GM10248 (cell line): ENCODE results near the gene ATP6V1D.

Experiments used
- CTCF ChIA-PET: fragments of 300-600 bp; sonication (Branson Sonifier 250); formaldehyde crosslinking; extraction: SDS; loops from one replicate; lab custom pipeline; 2021; ENCODE audit warnings: antibody characterized with exemption; lab: Yijun Ruan, JAX
- POLR2A ChIA-PET: fragments of 350-650 bp; sonication (Branson Sonifier 250); formaldehyde crosslinking; extraction: SDS; loops from one replicate; lab custom pipeline; 2020; ENCODE audit warnings: antibody characterized with exemption; lab: Yijun Ruan, JAX
- DNase-seq: peaks from one replicate; pipeline ENCODE4 v3.0.0; 2012; ENCODE audit errors: extremely low spot score
- CTCF ChIP-seq: IDR thresholded peaks from 2 replicates; pipeline ENCODE4 v1.5.1; 2012; ENCODE audit warnings: mild to moderate bottlenecking, low read depth; ENCODE audit errors: extremely low read depth, missing control alignments, control extremely low read depth

ATP6V1D gene

GRCh38 chr14:67372833-67373232 lies 13.2 kb upstream of the ATP6V1D start:
- ChIA-PET POLR2A (no interaction called here), CTCF (interaction anchor here (1.7 kb wide), 1 partner anchor 13 kb away, joined by 5 read pairs; the partner anchor contains the start of genes ATP6V1D and EIF2S1)
- no peak for DNase-seq
- no peak for TF ChIP-seq CTCF

- ChIA-PET POLR2A (no interaction called here), CTCF (interaction anchor here (1.1 to 1.7 kb wide), 2 partner anchors 11 to 12 kb away, joined by 5 to 6 read pairs; partner anchors contain the start of genes ATP6V1D and EIF2S1)
- TF ChIP-seq CTCF: no peak
- no peak for DNase-seq
These were observed 11.9 kb upstream of the ATP6V1D start for GRCh38 chr14:67371247-67372148.

DNA sequence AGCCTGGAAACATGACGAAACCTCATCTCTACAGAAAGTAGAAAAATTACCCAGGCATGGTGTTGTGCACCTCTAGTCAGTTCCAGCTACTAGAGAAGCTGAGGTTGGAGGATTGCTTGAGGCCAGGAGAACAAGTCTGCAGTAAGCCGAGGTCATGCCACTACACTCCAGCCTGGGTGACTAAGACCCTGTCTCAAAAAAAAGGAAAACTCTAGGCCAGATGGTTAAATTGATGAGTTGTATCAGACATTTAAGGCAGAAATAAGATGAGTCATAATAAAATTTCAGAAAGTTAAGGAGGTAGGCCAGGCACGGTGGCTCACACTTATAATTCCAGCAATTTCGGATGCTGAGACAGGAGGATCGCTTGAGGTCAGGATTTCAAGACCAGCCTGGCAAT lies 11.2 kb upstream of the ATP6V1D start:
- ChIA-PET CTCF (interaction anchor here (1.1 kb wide), 1 partner anchor 11 kb away, joined by 6 read pairs; the partner anchor contains the start of genes ATP6V1D and EIF2S1), POLR2A (no interaction called here)
- no peak for DNase-seq
- no peak for TF ChIP-seq CTCF

- POLR2A ChIA-PET: no interaction called here
- CTCF ChIA-PET: no interaction called here
- no peak for DNase-seq
- no peak for TF ChIP-seq CTCF
These were observed 5.9 kb upstream of the ATP6V1D start for GRCh38 chr14:67365476-67365875.

- ChIA-PET CTCF (interaction anchor here (0.9 to 2.3 kb wide), 32 partner anchors 9 to 1001 kb away, joined by 3 to 15 read pairs (median 4); partner anchors contain the start of genes GPHN and PALS1), POLR2A (interaction anchor here (1.2 kb wide), 1 partner anchor 9 kb away, joined by 7 read pairs; no protein-coding TSS in a partner anchor)
- DNase-seq: no peak
- no peak for TF ChIP-seq CTCF
These were observed 1.0 kb upstream of the ATP6V1D start for GRCh38 chr14:67360470-67361206.

DNA sequence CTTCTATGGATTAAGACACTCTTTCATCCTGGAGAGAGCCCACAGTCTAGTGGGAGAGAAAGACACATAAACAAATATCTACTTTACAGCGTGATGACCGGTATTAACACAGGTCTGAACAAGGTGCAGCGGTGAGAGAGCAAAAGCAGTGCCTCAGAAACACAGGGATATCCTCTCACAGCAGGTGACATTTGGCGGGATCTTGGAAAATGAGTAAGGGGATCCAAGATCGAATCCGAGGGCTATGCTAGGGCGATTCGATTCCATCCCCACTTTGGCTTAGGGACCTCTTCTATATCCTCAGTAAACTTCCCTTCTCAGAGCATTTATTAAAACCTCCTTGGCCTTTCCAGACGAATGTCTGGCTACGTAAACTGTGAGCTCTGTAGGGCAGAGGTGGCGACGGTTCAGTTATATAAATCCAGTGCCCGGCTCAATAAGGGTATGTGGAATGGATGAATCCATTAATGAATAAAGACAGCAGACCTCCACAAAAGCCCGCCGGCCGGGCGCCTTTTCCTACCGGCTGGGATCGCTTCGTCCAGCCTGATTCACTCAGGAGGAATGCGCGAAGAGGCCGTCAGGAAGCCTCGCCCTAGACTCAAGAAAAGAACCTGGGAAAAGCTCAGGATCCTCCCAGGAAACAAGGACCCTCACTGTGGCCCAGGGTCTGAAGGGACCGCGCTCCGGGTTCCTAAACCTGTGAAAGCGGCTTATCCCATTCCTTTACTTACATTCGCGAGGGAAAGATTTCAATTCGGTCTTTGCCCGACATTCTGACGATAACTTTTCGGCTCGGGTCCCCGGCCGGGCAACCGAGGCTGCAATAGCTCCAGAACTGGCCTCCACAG lies 455 bp downstream of the ATP6V1D start:
- ChIA-PET POLR2A (interaction anchor here (0.8 to 1.2 kb wide), 3 partner anchors 10 to 851 kb away, joined by 3 to 7 read pairs (median 5); partner anchors contain the start of genes GPHN and ZFYVE26), CTCF (interaction anchor here (0.7 to 2.3 kb wide), 48 partner anchors 8 to 999 kb away, joined by 3 to 15 read pairs (median 4); partner anchors contain the start of genes GPHN, PALS1 and PIGH)
- TF ChIP-seq CTCF: no peak
- no peak for DNase-seq
